ENCODE measurements around the gene PEX7. TPM values are rescaled to one million over a fixed set of nuclear protein-coding genes. Genes with fewer than 3 reads are reported as not detected.
A peak's percentile ranks its signal among the peaks of the same experiment; 100 is the strongest.

PEX7 gene
- total and polyA plus RNA-seq, 2 of the 8 experiments (the other 6 are each of a cell fraction or from before 2014, with no cell fraction given): 6.4 to 11.0 TPM

- Histone ChIP-seq H3K27ac (ENCODE audit: low read depth, low read length) (no peak overlapping the region), H3K9me3 (ENCODE audit: insufficient read depth in 2 of 2, low read depth in 1 of 2, low read length in 1 of 2) (no peaks in the 10 kb centered on the region), H3K4me2 (ENCODE audit: insufficient read depth in 1 of 2, low read depth in 2 of 2, low read length in 2 of 2) (no peak overlapping the region), H2BK12ac (ENCODE audit: low read depth, low read length) (peak overlapping the region; percentile 99), H3K23me2 (ENCODE audit: low read depth, low read length) (no peaks in the 10 kb centered on the region), H4K8ac (ENCODE audit: extremely low read depth, insufficient read depth, low read length) (no peak overlapping the region), H3K18ac (ENCODE audit: extremely low read depth, low read length) (peak overlapping the region; percentile 91; the same call in 1 of the 2 replicates), H3K4me3 (ENCODE audit: extremely low read depth in 1 of 4, insufficient read depth in 2 of 4, low read depth in 3 of 4, low read length in 4 of 4) (no peak overlapping the region), H2BK120ac (replicated peaks; ENCODE audit: low read depth, low read length) (no peak overlapping the region), H2BK5ac (ENCODE audit: low read depth, low read length) (peak overlapping the region; percentile 94; the same call in 1 of the 2 replicates), H3K4me1 (replicated peaks in 1 of 4; ENCODE audit: control insufficient read depth in 3 of 4, insufficient read depth in 4 of 4, low read length in 3 of 4) (peaks cover 0 to 33% (median 14%) of the 10 kb centered on the region in 4 experiments; a peak in 6 of 7 replicates), H3K23ac (ENCODE audit: insufficient read length) (no peak overlapping the region), H3K79me1 (ENCODE audit: low read depth, low read length) (no peaks in the 10 kb centered on the region), H3K14ac (ENCODE audit: insufficient read length) (no peak overlapping the region), H2AFZ (ENCODE audit: low read length) (no peak overlapping the region), H3K9ac (replicated peaks in 1 of 4; ENCODE audit: extremely low read depth in 1 of 4, low read depth in 3 of 4, low read length in 3 of 4) (no peak overlapping the region), H2BK15ac (ENCODE audit: low read length) (no peak overlapping the region), H4K5ac (ENCODE audit: insufficient read length, low read depth, low read length) (no peak overlapping the region), H2AK5ac (ENCODE audit: low read depth, low read length) (no peak overlapping the region), H2BK20ac (ENCODE audit: low read length) (peak overlapping the region; percentile 44; the same call in 1 of the 2 replicates), H4K20me1 (replicated peaks in 1 of 2; ENCODE audit: control insufficient read depth in 1 of 2, insufficient read depth in 2 of 2, low read length in 2 of 2) (no peaks in the 10 kb centered on the region), H4K91ac (replicated peaks; ENCODE audit: insufficient read length, low read length) (peak overlapping the region; percentile 59), H3K56ac (replicated peaks; ENCODE audit: insufficient read length, low read depth, low read length) (no peak overlapping the region), H3K4ac (replicated peaks; ENCODE audit: insufficient read length, low read depth, low read length) (no peak overlapping the region), H3K36me3 (ENCODE audit: control insufficient read depth in 2 of 4, insufficient read depth in 4 of 4, low read length in 3 of 4) (no peaks in the 10 kb centered on the region), H3K79me2 (ENCODE audit: control insufficient read depth in 1 of 2, insufficient read depth in 2 of 2, low read length in 2 of 2) (no peaks in the 10 kb centered on the region), H3K27me3 (replicated peaks in 1 of 4; ENCODE audit: control insufficient read depth in 3 of 4, extremely low read depth in 1 of 4, insufficient read depth in 3 of 4, low read length in 3 of 4) (no peaks in the 10 kb centered on the region)
- FAIRE-seq (no peak), DNase-seq (ENCODE audit: low read depth in 1 of 2, low spot score in 2 of 2) (no peak)
- CTCF ChIA-PET (ENCODE audit: partially characterized antibody): interaction anchor here (0.7 kb wide), 1 partner anchor 343 kb away, joined by 3 read pairs; no protein-coding TSS in a partner anchor
- TF ChIP-seq PHF8 (conservative IDR thresholded peaks at IDR 0.05; ENCODE audit: low read depth, low read length): no peak
- POLR2A ChIA-PET (ENCODE audit: partially characterized antibody): no interaction called here
- WGBS, 2 experiments (ENCODE audit: extremely low coverage in 1 of 2, insufficient coverage in 1 of 2, insufficient read length in 1 of 2, insufficient replicate concordance in 2 of 2, low coverage in 1 of 2, low lambda C conversion rate in 2 of 2, missing lambda C conversion rate in 1 of 2): 79% methylated on average over 3 of the region's 3 CpGs; no CpG with 5 or more reads in 1 of the 2 experiments
These were observed 132.7 kb downstream of the PEX7 start for GRCh38 chr6:136955123-136955522.

All from H1 (cell line).